Measurements from ENCODE around the gene ZSWIM7. TPM values are rescaled to one million over a fixed set of nuclear protein-coding genes. Genes with fewer than 3 reads are reported as not detected.

The ZSWIM7 gene
- total RNA-seq, 1 experiment from 2014 or later = 13.8 TPM

GRCh38 chr17:16005636-16006035, 6.1 kb upstream of the ZSWIM7 start:
- ChIA-PET CTCF (no interaction called here), POLR2A (no interaction called here)
- Mint-ChIP-seq H3K27ac (ENCODE audit: unreplicated experiment) (no peak overlapping the region), H3K9me3 (ENCODE audit: unreplicated experiment) (no peaks in the 10 kb centered on the region), H3K27me3 (ENCODE audit: insufficient read depth, unreplicated experiment) (no peaks in the 10 kb centered on the region), H3K4me1 (ENCODE audit: low read depth, unreplicated experiment) (peaks cover 15% of the 10 kb centered on the region), H3K4me3 (ENCODE audit: unreplicated experiment) (no peak overlapping the region), H3K36me3 (ENCODE audit: insufficient read depth, unreplicated experiment) (peaks cover 69% of the 10 kb centered on the region)
- no peaks in the 10 kb centered on the region; the same call in 1 of the 2 replicates for H3K36me3 ChIP-seq (ENCODE audit: control insufficient read depth, insufficient read depth, low read length)
- DNase-seq = no peak
- no peaks in the 10 kb centered on the region for H3K9me3 ChIP-seq
- intact Hi-C loops (cut with micrococcal nuclease; ENCODE audit: unreplicated experiment) = no loop called here
- no peaks in the 10 kb centered on the region for H3K27me3 ChIP-seq (replicated peaks; ENCODE audit: control insufficient read depth, insufficient read depth, low read length)
- no peaks in the 10 kb centered on the region for H3K4me1 ChIP-seq
- no peak for TF ChIP-seq CTCF (IDR thresholded peaks at IDR 0.05; ENCODE audit: insufficient read depth in 1 of 2, low read depth in 1 of 2, low read length in 1 of 2, severe bottlenecking in 1 of 2, unreplicated experiment in 1 of 2)
- no peak overlapping the region for H3K4me3 ChIP-seq (ENCODE audit: low read depth, low read length)
- BruUV-seq (replicated peaks) = no TSS peak

GRCh38 chr17:16003841-16004240, 4.3 kb upstream of the ZSWIM7 start:
- Mint-ChIP-seq H3K27me3 (ENCODE audit: insufficient read depth, unreplicated experiment) (no peaks in the 10 kb centered on the region), H3K4me1 (ENCODE audit: low read depth, unreplicated experiment) (peaks cover 15% of the 10 kb centered on the region), H3K9me3 (ENCODE audit: unreplicated experiment) (no peaks in the 10 kb centered on the region), H3K4me3 (ENCODE audit: unreplicated experiment) (no peak overlapping the region), H3K27ac (ENCODE audit: unreplicated experiment) (no peak overlapping the region), H3K36me3 (ENCODE audit: insufficient read depth, unreplicated experiment) (peaks cover 79% of the 10 kb centered on the region)
- Histone ChIP-seq H3K4me3 (ENCODE audit: low read depth, low read length) (no peak overlapping the region), H3K9me3 (no peaks in the 10 kb centered on the region), H3K27me3 (replicated peaks; ENCODE audit: control insufficient read depth, insufficient read depth, low read length) (no peaks in the 10 kb centered on the region), H3K36me3 (ENCODE audit: control insufficient read depth, insufficient read depth, low read length) (no peaks in the 10 kb centered on the region; the same call in 1 of the 2 replicates), H3K4me1 (no peaks in the 10 kb centered on the region)
- DNase-seq = no peak
- intact Hi-C loops (cut with micrococcal nuclease; ENCODE audit: unreplicated experiment) = no loop called here
- no TSS peak for BruUV-seq (replicated peaks)
- CTCF ChIA-PET = no interaction called here
- POLR2A ChIA-PET = no interaction called here
- no peak for TF ChIP-seq CTCF (IDR thresholded peaks at IDR 0.05; ENCODE audit: insufficient read depth in 1 of 2, low read depth in 1 of 2, low read length in 1 of 2, severe bottlenecking in 1 of 2, unreplicated experiment in 1 of 2)

- no peak overlapping the region for H3K27ac Mint-ChIP-seq (ENCODE audit: unreplicated experiment)
- Histone ChIP-seq H3K4me1 (no peaks in the 10 kb centered on the region), H3K27me3 (replicated peaks; ENCODE audit: control insufficient read depth, insufficient read depth, low read length) (no peaks in the 10 kb centered on the region), H3K36me3 (ENCODE audit: control insufficient read depth, insufficient read depth, low read length) (no peaks in the 10 kb centered on the region; the same call in 1 of the 2 replicates), H3K4me3 (ENCODE audit: low read depth, low read length) (no peak overlapping the region), H3K9me3 (no peaks in the 10 kb centered on the region)
- no peak for DNase-seq
- no TSS peak for BruUV-seq (replicated peaks)
- H3K4me3 Mint-ChIP-seq (ENCODE audit: unreplicated experiment) = no peak overlapping the region
- H3K27me3 Mint-ChIP-seq (ENCODE audit: insufficient read depth, unreplicated experiment) = no peaks in the 10 kb centered on the region
- no peaks in the 10 kb centered on the region for H3K9me3 Mint-ChIP-seq (ENCODE audit: unreplicated experiment)
- H3K36me3 Mint-ChIP-seq (ENCODE audit: insufficient read depth, unreplicated experiment) = peaks cover 73% of the 10 kb centered on the region
- ChIA-PET POLR2A (no interaction called here), CTCF (no interaction called here)
- peaks cover 15% of the 10 kb centered on the region for H3K4me1 Mint-ChIP-seq (ENCODE audit: low read depth, unreplicated experiment)
- TF ChIP-seq CTCF (IDR thresholded peaks at IDR 0.05; ENCODE audit: insufficient read depth in 1 of 2, low read depth in 1 of 2, low read length in 1 of 2, severe bottlenecking in 1 of 2, unreplicated experiment in 1 of 2) = no peak
- intact Hi-C loops (cut with micrococcal nuclease; ENCODE audit: unreplicated experiment) = no loop called here
Observed at GRCh38 chr17:16002708-16003260, 3.3 kb upstream of the ZSWIM7 start.
